HG02840 (cell line): ENCODE data around the gene TMTC3.
A peak's percentile ranks its signal among the peaks of the same experiment; 100 is the strongest.
"Not testable (repeated sequence)": the region's sequence is repeated elsewhere in the genome, so short reads cannot be mapped to it uniquely, and the experiment has no call there.

ENCODE experiments used
- ATAC-seq: cut with Tn5 transposase; IDR thresholded peaks from one replicate; pipeline ENCODE4 v1.9.1; 2021; ENCODE audit warnings: mild to moderate bottlenecking, moderate library complexity, moderate number of reproducible peaks; ENCODE audit not compliant: unreplicated experiment, low FRiP score

The TMTC3 gene

GRCh38 chr12:88156075-88156654, 14.1 kb downstream of the TMTC3 start:
- no peak for ATAC-seq

GRCh38 chr12:88163371-88163770, 21.3 kb downstream of the TMTC3 start:
- ATAC-seq: no peak

- ATAC-seq: no peak
Measured at GRCh38 chr12:88166179-88166578, 24.1 kb downstream of the TMTC3 start.

- no peak for ATAC-seq
Measured at GRCh38 chr12:88167384-88167783, 25.3 kb downstream of the TMTC3 start.

GRCh38 chr12:88172844-88173407, 30.8 kb downstream of the TMTC3 start:
- no peak for ATAC-seq

- no peak for ATAC-seq
Measured at GRCh38 chr12:88175544-88175943, 33.4 kb downstream of the TMTC3 start.

DNA sequence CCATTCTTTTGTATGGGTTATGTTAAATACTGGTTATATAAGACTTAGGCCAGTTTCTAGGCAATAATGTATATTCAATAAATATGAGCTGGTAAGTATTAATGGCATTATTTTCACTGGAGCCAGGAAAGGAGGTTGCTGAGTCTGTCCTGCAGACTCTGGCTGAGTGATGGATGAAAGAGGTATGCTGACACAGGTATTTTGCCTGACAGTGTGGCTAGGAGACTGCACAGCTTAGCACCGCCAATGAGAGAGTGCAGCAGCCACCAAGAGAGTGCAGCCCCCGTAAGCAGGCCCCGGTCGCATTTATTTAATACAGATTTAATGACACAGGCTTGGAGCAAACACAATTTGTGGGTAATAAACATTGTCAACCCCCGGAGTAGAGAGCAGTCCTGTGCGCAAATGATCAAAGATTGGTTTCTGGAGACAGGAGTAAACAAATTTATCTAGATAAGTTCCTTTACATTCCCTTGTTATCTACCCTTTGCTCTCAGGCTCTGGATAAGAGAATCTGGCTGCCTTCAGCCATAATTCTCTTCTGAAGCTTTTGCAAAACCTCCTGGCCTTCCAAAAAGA, 37.4 kb downstream of the TMTC3 start:
- ATAC-seq: no peak

DNA sequence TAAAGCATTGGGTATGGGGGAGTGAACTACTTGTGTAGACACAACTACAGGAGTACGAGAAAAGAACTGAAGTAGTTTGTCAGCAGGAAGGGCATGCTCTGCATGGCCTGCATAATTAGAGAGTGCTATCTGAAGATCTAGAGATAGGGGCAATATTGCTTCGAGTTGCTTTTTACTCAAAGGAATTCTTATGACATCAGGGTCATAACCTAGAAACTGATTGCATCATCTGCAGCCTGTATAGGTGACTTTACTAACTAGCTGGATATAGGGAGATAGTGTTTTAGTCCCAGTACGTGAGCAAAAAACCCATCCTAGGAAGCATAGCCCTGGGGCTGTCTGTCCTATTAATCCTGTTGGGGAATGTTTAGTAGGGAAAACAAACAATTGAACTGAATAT, 39.8 kb downstream of the TMTC3 start:
- no peak for ATAC-seq

DNA sequence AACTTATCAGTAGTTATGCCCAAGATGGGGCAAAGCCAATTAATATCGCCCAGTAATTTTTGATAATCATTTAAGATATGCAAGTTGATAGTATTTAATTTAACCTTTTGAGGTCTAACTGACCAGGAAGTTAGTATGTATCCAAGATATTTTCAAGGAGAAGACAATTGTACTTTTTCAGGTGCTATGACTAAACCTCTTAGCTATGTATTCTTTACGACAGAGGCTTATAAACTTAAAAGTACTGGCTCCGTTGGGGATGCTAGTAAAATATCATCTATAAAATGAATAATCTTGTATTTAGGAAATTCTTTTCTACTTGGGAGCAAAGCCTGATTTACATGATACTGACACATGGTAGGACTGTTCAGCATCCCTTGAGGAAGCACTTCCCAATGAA, 40.3 kb downstream of the TMTC3 start:
- no peak for ATAC-seq

DNA sequence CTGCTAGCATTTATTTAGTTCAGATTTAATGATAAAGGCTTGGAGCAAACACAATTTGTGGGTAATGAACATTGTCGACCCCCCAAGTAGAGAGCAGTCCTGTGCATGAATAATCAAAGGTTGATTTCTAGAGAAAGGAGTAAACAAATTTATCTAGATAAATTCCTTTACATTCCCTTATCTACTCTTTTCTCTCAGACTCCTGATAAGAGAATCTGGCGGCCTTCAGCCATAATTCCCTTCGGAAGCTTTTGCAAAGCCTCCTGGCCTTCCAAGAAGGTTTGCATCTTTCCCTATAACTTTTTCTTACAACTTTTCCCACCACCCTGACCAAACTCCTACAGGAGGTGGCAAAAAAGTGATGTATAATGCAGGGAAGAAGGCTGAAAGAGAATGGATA, 42.1 kb downstream of the TMTC3 start:
- no peak for ATAC-seq

DNA sequence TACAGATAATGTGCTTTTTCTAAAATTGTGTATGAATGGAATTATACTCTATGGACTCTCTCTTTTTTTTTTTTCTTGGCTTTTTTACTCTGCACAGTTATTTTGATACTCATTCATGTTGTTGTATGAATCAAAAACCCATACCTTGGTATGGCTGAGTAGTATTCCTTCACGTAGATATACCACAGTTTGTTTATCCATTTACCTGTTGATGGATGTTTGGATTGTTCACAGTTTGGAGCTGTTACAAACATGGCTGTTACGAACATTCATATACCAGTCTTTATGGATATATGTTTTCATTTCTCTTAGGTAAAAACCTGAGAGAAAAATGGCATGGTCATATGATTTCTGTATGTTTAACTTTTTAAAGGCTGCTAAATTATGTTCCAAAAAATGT, 43.2 kb downstream of the TMTC3 start:
- ATAC-seq: no peak

GRCh38 chr12:88185988-88186387, 43.9 kb downstream of the TMTC3 start:
- ATAC-seq: peak; percentile 73

- no peak for ATAC-seq
Measured at GRCh38 chr12:88187571-88187970, 45.5 kb downstream of the TMTC3 start.

DNA sequence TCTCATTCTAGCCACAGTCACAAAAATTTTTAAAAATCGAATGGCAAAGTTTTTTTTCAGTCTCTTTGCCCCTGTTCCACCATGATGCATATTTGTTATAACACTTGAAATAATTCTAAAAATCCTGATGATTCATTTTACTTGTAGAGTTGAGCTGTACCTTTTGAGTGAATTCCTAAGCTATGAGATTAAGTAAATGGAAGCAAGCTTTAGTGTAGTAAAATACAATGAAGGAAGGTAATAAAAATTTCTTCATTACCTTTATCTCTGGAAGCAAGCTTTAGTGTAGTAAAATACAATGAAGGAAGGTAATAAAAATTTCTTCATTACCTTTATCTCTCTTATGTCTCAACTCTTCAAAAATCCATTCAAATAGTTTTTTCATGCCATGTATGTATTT, 46.1 kb downstream of the TMTC3 start:
- ATAC-seq: no peak

- no peak for ATAC-seq
Measured at GRCh38 chr12:88192426-88192825, 50.3 kb downstream of the TMTC3 start.

GRCh38 chr12:88194868-88195267, 52.8 kb downstream of the TMTC3 start:
- ATAC-seq: no peak

GRCh38 chr12:88200029-88200428, 57.9 kb downstream of the TMTC3 start:
- ATAC-seq: no peak

GRCh38 chr12:88202500-88202899, 60.4 kb downstream of the TMTC3 start:
- ATAC-seq: no peak

DNA sequence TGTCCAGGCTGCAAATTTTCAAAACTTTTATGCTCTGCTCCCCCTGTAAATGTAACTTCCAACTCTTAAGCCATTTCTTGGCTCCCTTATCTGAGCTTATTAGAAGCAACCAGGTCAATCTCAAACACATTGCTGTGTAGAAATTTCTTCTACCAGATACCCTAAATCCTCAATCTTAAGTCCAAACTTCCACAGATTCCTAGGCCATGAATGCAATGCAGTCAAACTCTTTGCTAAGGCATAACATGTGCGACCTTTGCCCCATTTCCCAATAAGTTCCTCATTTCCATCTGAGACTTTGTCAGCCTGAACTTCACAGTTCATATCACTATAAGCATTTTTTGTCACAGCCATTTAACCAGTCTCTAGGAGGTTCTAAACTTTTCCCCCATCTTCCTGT, 64.5 kb downstream of the TMTC3 start:
- no peak for ATAC-seq

DNA sequence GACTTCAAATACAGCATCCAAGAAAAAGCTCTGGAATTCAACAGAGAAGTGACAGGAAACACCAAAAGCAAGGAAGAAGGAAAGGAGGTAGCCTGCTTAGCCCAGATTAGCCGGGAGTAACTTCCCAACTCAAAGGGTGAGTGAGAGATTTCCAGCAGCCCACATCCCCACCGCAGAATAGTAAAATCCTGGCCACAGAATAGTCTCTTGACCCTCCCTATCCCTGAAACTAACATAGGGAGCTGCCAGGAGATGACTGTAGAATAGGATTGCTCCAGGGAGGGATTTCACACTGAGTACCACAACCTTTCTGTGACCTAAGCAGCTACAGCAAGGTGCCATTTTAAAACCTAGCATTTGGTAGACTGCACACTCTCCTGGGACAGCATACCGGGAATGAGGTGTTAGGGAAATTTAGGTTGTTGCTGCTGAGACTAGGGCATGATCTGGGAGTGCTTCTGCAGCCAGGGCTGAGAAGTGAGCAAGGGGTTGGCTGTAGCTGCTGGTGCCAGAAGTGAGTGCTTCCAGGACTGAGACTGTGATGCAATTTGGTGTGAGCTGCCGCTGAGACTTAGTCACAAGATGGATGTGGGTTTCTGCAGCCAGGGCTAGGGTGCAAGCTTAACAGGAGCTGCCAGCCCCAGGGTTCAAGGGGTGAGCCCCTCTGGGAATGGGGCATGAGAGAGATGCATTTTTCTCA, 66.0 kb downstream of the TMTC3 start:
- ATAC-seq: no peak

GRCh38 chr12:88208661-88209060, 66.6 kb downstream of the TMTC3 start:
- no peak for ATAC-seq

- not testable (repeated sequence) for ATAC-seq
Measured at GRCh38 chr12:88210311-88210710, 68.2 kb downstream of the TMTC3 start.
